ENCODE results near the gene DEPDC5. TPM values are rescaled to one million over a fixed set of nuclear protein-coding genes. Genes with fewer than 3 reads are reported as not detected.

The DEPDC5 gene
- total RNA-seq, 1 experiment from 2014 or later: 39.3 TPM

- Histone ChIP-seq H3K9me3 (ENCODE audit: low read depth, low read length, poor library complexity, severe bottlenecking) (no peaks in the 10 kb centered on the region), H3K27ac (ENCODE audit: low read depth, low read length, poor library complexity, severe bottlenecking) (peak overlapping the region; percentile 96), H3K27me3 (replicated peaks; ENCODE audit: insufficient read depth, low read depth, low read length, poor library complexity) (no peaks in the 10 kb centered on the region), H3K4me3 (ENCODE audit: low read depth, low read length, poor library complexity, severe bottlenecking) (peak overlapping the region; percentile 68), H3K36me3 (ENCODE audit: insufficient read depth, low read length, poor library complexity, severe bottlenecking) (peaks cover 29% of the 10 kb centered on the region), H3K4me1 (ENCODE audit: insufficient read depth, low read length, poor library complexity, severe bottlenecking) (peaks cover 26% of the 10 kb centered on the region)
- ChIA-PET CTCF (no interaction called here), POLR2A (ENCODE audit: low non-redundant PET) (no interaction called here)
- no TSS peak for BruUV-seq (replicated peaks)
- intact Hi-C loops (cut with micrococcal nuclease; ENCODE audit: unreplicated experiment): loop anchor here (5.0 to 10.0 kb wide), 2 partner anchors 191 to 278 kb away; partner anchors contain the start of genes DEPDC5 and PRR14L
- no peak for TF ChIP-seq EZH2 (IDR thresholded peaks at IDR 0.05; ENCODE audit: borderline replicate concordance, low read depth, low read length, poor library complexity, severe bottlenecking)
- TF ChIP-seq, protein P1, sequence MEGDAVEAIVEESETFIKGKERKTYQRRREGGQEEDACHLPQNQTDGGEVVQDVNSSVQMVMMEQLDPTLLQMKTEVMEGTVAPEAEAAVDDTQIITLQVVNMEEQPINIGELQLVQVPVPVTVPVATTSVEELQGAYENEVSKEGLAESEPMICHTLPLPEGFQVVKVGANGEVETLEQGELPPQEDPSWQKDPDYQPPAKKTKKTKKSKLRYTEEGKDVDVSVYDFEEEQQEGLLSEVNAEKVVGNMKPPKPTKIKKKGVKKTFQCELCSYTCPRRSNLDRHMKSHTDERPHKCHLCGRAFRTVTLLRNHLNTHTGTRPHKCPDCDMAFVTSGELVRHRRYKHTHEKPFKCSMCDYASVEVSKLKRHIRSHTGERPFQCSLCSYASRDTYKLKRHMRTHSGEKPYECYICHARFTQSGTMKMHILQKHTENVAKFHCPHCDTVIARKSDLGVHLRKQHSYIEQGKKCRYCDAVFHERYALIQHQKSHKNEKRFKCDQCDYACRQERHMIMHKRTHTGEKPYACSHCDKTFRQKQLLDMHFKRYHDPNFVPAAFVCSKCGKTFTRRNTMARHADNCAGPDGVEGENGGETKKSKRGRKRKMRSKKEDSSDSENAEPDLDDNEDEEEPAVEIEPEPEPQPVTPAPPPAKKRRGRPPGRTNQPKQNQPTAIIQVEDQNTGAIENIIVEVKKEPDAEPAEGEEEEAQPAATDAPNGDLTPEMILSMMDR (conservative IDR thresholded peaks at IDR 0.05; ENCODE audit: low read depth, low read length): no peak
- DNase-seq (ENCODE audit: low spot score): no peak
These were observed 191.6 kb downstream of the DEPDC5 start for GRCh38 chr22:31945443-31945855.

- intact Hi-C loops (cut with micrococcal nuclease; ENCODE audit: unreplicated experiment): loop anchor here (5.0 to 10.0 kb wide), 2 partner anchors 191 to 279 kb away; partner anchors contain the start of genes DEPDC5 and PRR14L
- Histone ChIP-seq H3K27ac (ENCODE audit: low read depth, low read length, poor library complexity, severe bottlenecking) (peak overlapping the region; percentile 96), H3K36me3 (ENCODE audit: insufficient read depth, low read length, poor library complexity, severe bottlenecking) (peaks cover 31% of the 10 kb centered on the region), H3K27me3 (replicated peaks; ENCODE audit: insufficient read depth, low read depth, low read length, poor library complexity) (no peaks in the 10 kb centered on the region), H3K4me3 (ENCODE audit: low read depth, low read length, poor library complexity, severe bottlenecking) (peak overlapping the region; percentile 68), H3K4me1 (ENCODE audit: insufficient read depth, low read length, poor library complexity, severe bottlenecking) (peaks cover 33% of the 10 kb centered on the region), H3K9me3 (ENCODE audit: low read depth, low read length, poor library complexity, severe bottlenecking) (no peaks in the 10 kb centered on the region)
- ChIA-PET CTCF (no interaction called here), POLR2A (ENCODE audit: low non-redundant PET) (interaction anchor here (0.6 kb wide), 1 partner anchor 193 kb away, joined by 4 read pairs; no protein-coding TSS in a partner anchor)
- TF ChIP-seq, protein P1 (conservative IDR thresholded peaks at IDR 0.05; ENCODE audit: low read depth, low read length): no peak
- no peak for TF ChIP-seq EZH2 (IDR thresholded peaks at IDR 0.05; ENCODE audit: borderline replicate concordance, low read depth, low read length, poor library complexity, severe bottlenecking)
- BruUV-seq (replicated peaks): TSS peak; percentile 45
- no peak for DNase-seq (ENCODE audit: low spot score)
These were observed 192.3 kb downstream of the DEPDC5 start for GRCh38 chr22:31945971-31946680.

DNA sequence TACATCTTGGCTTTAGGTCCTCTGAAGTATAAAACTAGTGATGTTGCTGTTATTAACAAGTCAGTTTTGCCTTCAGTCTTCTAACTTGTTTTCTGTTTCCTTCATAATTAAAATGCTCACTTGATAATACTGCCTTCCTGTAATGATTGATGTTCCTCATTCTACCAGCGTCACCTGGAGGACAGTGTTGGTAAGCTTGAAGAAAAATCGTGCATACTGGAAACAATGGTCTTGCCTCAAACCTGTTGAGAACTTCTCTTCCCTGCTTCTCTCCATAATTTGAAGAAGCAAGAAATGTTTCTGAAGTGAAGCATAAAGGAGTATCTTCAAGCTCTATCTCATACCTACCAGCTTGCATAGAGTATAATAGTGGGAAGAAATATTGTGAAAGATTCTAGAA is 193.5 kb downstream of the DEPDC5 start:
- intact Hi-C loops (cut with micrococcal nuclease; ENCODE audit: unreplicated experiment): loop anchor here (5.0 to 10.0 kb wide), 2 partner anchors 192 to 280 kb away; partner anchors contain the start of genes DEPDC5 and PRR14L
- no peak for TF ChIP-seq EZH2 (IDR thresholded peaks at IDR 0.05; ENCODE audit: borderline replicate concordance, low read depth, low read length, poor library complexity, severe bottlenecking)
- TF ChIP-seq, protein P1 (conservative IDR thresholded peaks at IDR 0.05; ENCODE audit: low read depth, low read length): peak; percentile 51
- Histone ChIP-seq H3K27me3 (replicated peaks; ENCODE audit: insufficient read depth, low read depth, low read length, poor library complexity) (no peaks in the 10 kb centered on the region), H3K4me1 (ENCODE audit: insufficient read depth, low read length, poor library complexity, severe bottlenecking) (peaks cover 41% of the 10 kb centered on the region), H3K9me3 (ENCODE audit: low read depth, low read length, poor library complexity, severe bottlenecking) (no peaks in the 10 kb centered on the region), H3K36me3 (ENCODE audit: insufficient read depth, low read length, poor library complexity, severe bottlenecking) (peaks cover 37% of the 10 kb centered on the region), H3K4me3 (ENCODE audit: low read depth, low read length, poor library complexity, severe bottlenecking) (no peak overlapping the region), H3K27ac (ENCODE audit: low read depth, low read length, poor library complexity, severe bottlenecking) (no peak overlapping the region)
- POLR2A ChIA-PET (ENCODE audit: low non-redundant PET): no interaction called here
- DNase-seq (ENCODE audit: low spot score): no peak
- BruUV-seq (replicated peaks): no TSS peak
- CTCF ChIA-PET: no interaction called here

All from A673 (cell line).